NCI-H2107 treated with DMSO at 0.1 percent for 48 hours (cell line): ENCODE results near the gene RWDD1.
A peak's percentile ranks its signal among the peaks of the same experiment; 100 is the strongest.
"Not testable (repeated sequence)": the region's sequence is repeated elsewhere in the genome, so short reads cannot be mapped to it uniquely, and the experiment has no call there.

Experiments used
- DNase-seq: peaks from one replicate; lab custom pipeline; 2025; ENCODE audit not compliant: unreplicated experiment; lab: John Stamatoyannopoulos, UW

Gene RWDD1

GRCh38 chr6:116557893-116558292 is 13.4 kb upstream of the RWDD1 start:
- no peak for DNase-seq

GRCh38 chr6:116560130-116560529 is 11.2 kb upstream of the RWDD1 start:
- no peak for DNase-seq

- DNase-seq: peak; percentile 42
Measured at GRCh38 chr6:116561377-116562018, 9.8 kb upstream of the RWDD1 start.

DNA sequence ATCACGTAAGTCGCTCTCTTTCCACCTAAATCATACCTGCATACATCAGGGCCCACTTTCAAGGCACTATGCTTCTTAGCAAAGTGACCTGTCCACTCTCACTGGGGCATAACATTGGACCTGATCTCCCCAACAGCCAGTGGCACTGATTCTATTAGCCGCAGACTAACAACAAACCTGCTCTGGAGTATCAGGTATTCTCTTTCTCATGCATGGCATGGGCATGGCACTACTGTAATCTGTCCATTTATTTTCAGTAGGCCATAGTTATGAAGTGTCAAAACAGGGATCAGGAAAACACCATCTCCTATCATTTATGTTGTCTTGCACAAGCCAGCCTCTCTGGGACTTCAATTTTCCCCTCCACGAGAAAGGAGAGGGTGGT is 9.3 kb upstream of the RWDD1 start:
- no peak for DNase-seq

DNA sequence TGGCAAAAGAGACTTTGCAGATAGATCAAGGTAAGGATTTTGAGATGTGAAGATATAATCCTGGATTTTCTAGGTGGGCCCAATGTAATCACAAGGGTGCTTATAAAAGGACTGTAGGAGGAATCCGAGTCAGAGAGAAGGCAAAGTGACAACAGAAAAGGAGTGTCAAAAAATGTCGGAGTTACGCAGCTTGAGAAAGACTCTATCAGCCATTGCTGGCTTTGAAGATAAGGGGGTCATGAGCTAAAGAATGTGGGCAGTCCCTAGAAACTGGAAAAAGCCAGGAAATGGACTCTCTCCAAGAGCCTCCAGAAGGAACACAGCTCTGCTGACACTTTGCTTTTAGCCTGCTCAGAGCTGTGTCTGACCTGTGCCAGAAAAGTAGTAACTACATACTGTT is 8.7 kb upstream of the RWDD1 start:
- DNase-seq: no peak

GRCh38 chr6:116563830-116564229 is 7.5 kb upstream of the RWDD1 start:
- DNase-seq: no peak

- no peak for DNase-seq
Measured at GRCh38 chr6:116564311-116564710, 7.0 kb upstream of the RWDD1 start.

DNA sequence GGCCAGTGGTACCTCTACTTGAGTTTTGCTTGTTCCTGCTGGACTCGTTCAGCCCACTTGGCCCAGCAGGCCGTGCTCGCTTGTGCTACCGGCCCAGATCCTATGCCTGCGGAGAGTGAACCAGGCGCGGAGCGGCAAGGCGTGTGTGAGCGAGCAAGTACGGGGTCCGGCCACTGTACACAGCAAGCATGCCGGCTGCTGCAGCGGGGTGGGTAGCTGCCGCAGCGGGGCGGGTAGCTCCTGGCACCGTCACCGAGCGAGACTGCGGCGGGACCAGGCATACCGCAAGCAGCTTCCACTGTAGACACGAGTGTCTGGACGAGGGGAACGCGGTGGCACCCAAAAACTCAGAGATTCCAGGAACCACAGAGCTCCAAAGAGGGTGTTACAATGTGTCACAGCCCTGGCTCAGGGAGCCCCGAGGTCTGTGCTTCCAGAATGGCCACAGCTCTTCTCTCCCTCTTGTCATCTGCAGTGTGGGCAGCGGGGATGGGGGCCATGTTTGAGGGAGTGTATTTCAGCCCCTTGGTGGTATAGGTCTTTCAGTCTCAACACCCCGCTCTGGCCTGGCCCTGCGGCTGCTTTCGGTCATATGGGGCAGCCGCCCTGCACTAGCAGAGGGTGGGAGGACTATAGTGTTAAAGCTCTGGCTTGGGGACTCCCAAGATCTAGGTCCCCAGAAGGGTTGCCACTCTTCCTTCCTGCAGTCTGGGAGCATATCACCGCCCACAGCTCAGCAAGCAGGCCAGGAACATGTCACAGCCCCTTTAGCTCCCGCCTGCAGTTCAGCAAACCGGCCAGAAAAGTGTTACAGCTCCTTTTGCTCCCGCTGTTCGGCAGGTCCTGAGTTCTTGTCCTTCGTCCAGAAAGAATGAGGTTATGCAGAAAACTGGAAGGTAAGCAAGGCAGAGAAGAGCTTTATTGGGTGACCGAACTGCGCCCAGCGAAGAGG is 6.1 kb upstream of the RWDD1 start:
- no peak for DNase-seq

GRCh38 chr6:116568111-116568510 is 3.2 kb upstream of the RWDD1 start:
- no peak for DNase-seq

- no peak for DNase-seq
Measured at GRCh38 chr6:116568821-116569755, 2.2 kb upstream of the RWDD1 start.

DNA sequence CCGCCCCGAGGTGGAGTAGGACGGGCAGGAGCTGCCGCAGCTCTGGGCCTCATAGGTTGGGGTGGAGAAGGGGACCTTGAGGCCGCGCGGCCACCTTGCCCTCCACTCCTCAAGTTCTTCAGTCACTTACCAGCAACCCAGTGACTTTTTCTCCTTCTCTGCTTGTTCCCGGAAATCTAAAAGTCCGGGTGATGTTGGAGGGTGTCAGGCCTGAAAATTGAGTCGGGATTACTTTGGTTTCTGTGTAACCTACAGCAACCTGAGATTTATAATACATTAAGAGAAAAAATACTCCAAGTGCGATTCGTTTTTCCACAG is 338 bp downstream of the RWDD1 start:
- no peak for DNase-seq

GRCh38 chr6:116572162-116572561 is 858 bp downstream of the RWDD1 start:
- DNase-seq: no peak

DNA sequence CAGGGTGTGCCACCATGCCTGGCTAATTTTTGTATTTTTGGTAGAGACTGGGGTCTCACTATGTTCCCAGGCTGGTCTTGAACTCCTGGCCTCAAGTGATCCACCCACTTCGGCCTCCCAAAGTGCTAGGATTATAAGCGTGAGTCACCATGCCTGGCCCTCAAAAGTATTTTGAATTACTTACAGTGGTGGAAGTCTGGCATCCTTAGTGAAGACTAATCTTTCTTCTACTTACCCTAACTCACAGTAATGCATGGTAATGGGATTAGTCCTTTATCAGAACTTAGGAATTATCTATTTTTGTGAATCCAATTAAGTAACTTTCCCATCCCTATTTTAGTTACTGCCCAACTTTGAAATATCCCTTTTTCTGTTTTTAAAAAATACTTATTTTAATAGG is 3.9 kb downstream of the RWDD1 start:
- no peak for DNase-seq

- DNase-seq: no peak
Measured at GRCh38 chr6:116577486-116577885, 6.2 kb downstream of the RWDD1 start.

- DNase-seq: no peak
Measured at GRCh38 chr6:116578335-116578734, 7.0 kb downstream of the RWDD1 start.

DNA sequence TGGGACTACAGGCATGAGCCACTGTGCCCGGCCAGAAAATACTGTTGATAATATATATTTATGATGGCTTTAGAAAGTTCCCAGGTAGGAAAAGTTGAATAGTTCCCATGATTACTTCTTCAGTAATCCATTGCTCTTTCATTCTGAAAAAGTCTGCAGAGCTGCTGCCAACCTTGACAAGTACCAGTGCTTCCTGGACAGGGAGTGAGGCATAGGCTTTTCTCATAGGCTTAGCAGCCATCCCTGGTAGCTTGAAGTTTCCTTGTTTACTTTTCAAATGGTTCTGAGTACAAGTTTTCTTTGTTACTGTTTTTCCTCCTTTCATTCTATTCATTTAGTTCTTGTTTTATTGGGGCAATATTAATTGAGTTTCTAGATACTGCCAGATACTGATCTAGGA is 7.8 kb downstream of the RWDD1 start:
- no peak for DNase-seq

- no peak for DNase-seq
Measured at GRCh38 chr6:116580198-116580597, 8.9 kb downstream of the RWDD1 start.

GRCh38 chr6:116586276-116586675 is 15.0 kb downstream of the RWDD1 start:
- DNase-seq: no peak

- no peak for DNase-seq
Measured at GRCh38 chr6:116586738-116587137, 15.4 kb downstream of the RWDD1 start.

DNA sequence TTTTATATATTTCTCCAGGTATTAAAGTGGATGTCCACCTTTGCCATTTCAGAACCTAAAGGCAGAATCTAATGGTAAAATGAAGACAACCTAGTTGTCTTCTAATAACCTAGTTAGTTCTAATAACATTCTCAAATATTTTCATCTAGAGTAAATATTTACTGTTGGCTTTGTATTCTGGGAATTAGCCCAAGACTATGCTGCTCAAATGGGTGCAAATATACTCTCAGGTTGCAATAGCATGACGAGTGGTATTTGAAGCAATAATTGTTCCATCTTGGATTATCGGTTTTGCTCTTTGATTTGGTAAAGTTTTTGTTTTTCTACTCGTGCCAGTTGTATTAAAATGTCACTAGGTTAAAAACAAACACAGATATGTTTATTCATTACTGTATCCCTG is 23.9 kb downstream of the RWDD1 start:
- no peak for DNase-seq

DNA sequence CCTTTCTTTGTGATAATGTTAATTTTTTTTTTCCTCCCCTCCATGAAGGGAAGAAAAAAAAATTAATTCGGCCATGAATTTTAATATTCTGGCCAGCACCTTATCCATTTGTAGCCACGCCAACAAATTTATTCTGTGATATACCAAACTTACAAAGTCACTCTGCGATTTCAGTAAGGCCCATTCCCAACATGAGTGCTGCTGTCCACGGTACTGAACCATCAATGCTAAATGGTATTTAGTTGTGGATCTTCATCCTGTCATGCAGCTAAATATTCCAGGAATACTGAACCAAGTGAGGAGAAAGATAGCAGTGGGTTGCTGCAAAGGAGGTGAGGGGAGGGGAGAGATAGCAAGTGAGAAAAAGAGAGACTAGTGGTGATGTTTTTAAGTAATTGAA is 25.5 kb downstream of the RWDD1 start:
- no peak for DNase-seq

GRCh38 chr6:116603916-116604315 is 32.6 kb downstream of the RWDD1 start:
- not testable (repeated sequence) for DNase-seq
